A549 (cell line): ENCODE results near the gene POLR3C.
A peak's percentile ranks its signal among the peaks of the same experiment; 100 is the strongest.

ENCODE experiments used
- MAFK ChIP-seq: fragments of 450-650 bp; IDR thresholded peaks from 2 replicates; pipeline ENCODE4 v1.6.1; 2014; ENCODE audit not compliant: partially characterized antibody
- POLR2A ChIP-seq: IDR thresholded peaks from 2 replicates; pipeline ENCODE4 v1.6.1; 2012; ENCODE audit warnings: mild to moderate bottlenecking, low read length
- RFX5 ChIP-seq: fragments of 450-650 bp; IDR thresholded peaks from 2 replicates; pipeline ENCODE4 v1.7.1; 2014; ENCODE audit warnings: antibody characterized with exemption, mild to moderate bottlenecking, moderate library complexity
- TF ChIP-seq, protein P1 (sequence below): fragments of >200 bp; sonication (Bioruptor Twin); formaldehyde crosslinking; IDR thresholded peaks from 3 replicates; pipeline ENCODE4 v1.5.1; 2016

DNA sequence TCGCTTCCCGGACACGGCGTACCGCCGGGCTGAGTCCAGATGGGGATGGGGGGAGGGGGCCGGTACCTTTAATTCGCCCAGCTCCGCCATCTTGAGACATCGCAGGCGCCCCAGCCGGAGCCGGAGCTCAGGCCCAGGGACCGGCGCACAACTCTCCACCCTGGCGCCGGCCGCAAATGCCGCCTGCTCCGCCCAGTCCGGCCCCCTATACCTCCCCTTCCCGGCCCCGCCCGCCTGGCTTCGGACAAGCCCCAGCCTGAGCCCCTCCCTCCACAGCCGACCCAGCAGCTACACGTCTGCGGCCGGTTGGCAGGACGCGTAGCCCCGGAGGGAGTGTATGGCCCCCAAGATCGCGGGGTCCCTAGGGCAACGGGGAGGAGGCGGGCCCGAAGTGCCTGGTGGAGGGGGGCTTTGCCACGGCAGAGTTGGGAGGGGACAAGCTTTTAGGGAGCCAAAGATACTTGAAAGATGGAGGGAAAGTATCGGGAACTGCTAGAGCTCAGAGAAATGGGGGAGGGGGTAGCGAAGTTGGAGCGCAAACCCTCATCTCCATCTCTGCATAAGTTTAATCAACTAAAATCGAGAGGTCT, 35.0 kb downstream of the POLR3C start, which contains the start of gene PIAS3:
- TF ChIP-seq POLR2A (peak; percentile 43), RFX5 (no peak), MAFK (no peak)
- TF ChIP-seq, protein P1, sequence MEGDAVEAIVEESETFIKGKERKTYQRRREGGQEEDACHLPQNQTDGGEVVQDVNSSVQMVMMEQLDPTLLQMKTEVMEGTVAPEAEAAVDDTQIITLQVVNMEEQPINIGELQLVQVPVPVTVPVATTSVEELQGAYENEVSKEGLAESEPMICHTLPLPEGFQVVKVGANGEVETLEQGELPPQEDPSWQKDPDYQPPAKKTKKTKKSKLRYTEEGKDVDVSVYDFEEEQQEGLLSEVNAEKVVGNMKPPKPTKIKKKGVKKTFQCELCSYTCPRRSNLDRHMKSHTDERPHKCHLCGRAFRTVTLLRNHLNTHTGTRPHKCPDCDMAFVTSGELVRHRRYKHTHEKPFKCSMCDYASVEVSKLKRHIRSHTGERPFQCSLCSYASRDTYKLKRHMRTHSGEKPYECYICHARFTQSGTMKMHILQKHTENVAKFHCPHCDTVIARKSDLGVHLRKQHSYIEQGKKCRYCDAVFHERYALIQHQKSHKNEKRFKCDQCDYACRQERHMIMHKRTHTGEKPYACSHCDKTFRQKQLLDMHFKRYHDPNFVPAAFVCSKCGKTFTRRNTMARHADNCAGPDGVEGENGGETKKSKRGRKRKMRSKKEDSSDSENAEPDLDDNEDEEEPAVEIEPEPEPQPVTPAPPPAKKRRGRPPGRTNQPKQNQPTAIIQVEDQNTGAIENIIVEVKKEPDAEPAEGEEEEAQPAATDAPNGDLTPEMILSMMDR, result no peak
